Neural cell (in vitro differentiated cells): Measurements from ENCODE around the gene KDM8. TPM values are rescaled to one million over a fixed set of nuclear protein-coding genes. Genes with fewer than 3 reads are reported as not detected.
"Not testable (repeated sequence)": the region's sequence is repeated elsewhere in the genome, so short reads cannot be mapped to it uniquely, and the experiment has no call there.

Experiments used
- H2AFZ ChIP-seq: fragments of 200-600, 300-800 bp; sonication (generic), shearing (Covaris generic); 2 replicates; pipeline ENCODE4 v1.6.0; 2014; ENCODE audit warnings: low read depth, mild to moderate bottlenecking, antibody characterized with exemption, low read length, moderate library complexity
- H3F3A ChIP-seq: fragments of 200-600 bp; shearing (Covaris generic); 2 replicates; pipeline ENCODE4 v1.6.1; 2016; ENCODE audit warnings: mild to moderate bottlenecking, moderate library complexity, mixed read lengths, antibody characterized with exemption, low read length; ENCODE audit not compliant: insufficient read depth, poor library complexity, severe bottlenecking
- H3K27ac ChIP-seq: fragments of 200-600, 300-800 bp; sonication (generic), shearing (Covaris generic); 2 replicates; pipeline ENCODE4 v1.5.1; 2014; ENCODE audit warnings: mild to moderate bottlenecking, low read length, moderate library complexity
- H3K27me3 ChIP-seq: fragments of 300-800, 200-600 bp; sonication (generic), shearing (Covaris generic); 2 replicates; pipeline ENCODE4 v1.6.0; 2014; ENCODE audit warnings: mild to moderate bottlenecking, low read depth, low read length, moderate library complexity; ENCODE audit not compliant: insufficient read depth
- H3K36me3 ChIP-seq: fragments of 300-800, 200-600 bp; sonication (generic), shearing (Covaris generic); 2 replicates; pipeline ENCODE4 v1.5.1; 2014; ENCODE audit warnings: mild to moderate bottlenecking, antibody characterized with exemption, low read length, moderate library complexity; ENCODE audit not compliant: insufficient read depth
- H3K4me2 ChIP-seq: fragments of 300-800, 200-600 bp; sonication (generic), shearing (Covaris generic); 2 replicates; pipeline ENCODE4 v1.6.0; 2014; ENCODE audit warnings: mild to moderate bottlenecking, low read length
- H3K4me3 ChIP-seq: fragments of 300-800, 200-600 bp; sonication (generic), shearing (Covaris generic); 2 replicates; pipeline ENCODE4 v1.5.1; 2014; ENCODE audit warnings: mild to moderate bottlenecking, low read length, moderate library complexity
- H3K79me2 ChIP-seq: fragments of 200-600 bp; shearing (Covaris generic); replicated peaks from 2 replicates; pipeline ENCODE4 v1.6.0; 2014; ENCODE audit warnings: mild to moderate bottlenecking, low read length, moderate library complexity; ENCODE audit not compliant: insufficient read depth
- H3K9ac ChIP-seq: fragments of 300-800, 200-600 bp; sonication (generic), shearing (Covaris generic); 2 replicates; pipeline ENCODE4 v1.6.1; 2016; ENCODE audit warnings: mild to moderate bottlenecking, low read length, mixed read lengths
- H3K9me2 ChIP-seq: fragments of 200-600 bp; shearing (Covaris generic); 2 replicates; pipeline ENCODE4 v1.6.1; 2016; ENCODE audit warnings: mild to moderate bottlenecking, low read length, mixed read lengths; ENCODE audit not compliant: insufficient read depth
- H3K9me3 ChIP-seq: fragments of 200-600, 300-800 bp; sonication (generic), shearing (Covaris generic); 2 replicates; pipeline ENCODE4 v1.6.1; 2016; ENCODE audit warnings: mild to moderate bottlenecking, mixed run types, low read length, moderate library complexity, mixed read lengths
- H4K20me1 ChIP-seq: fragments of 200-600 bp; shearing (Covaris generic); 2 replicates; pipeline ENCODE4 v1.6.1; 2016; ENCODE audit warnings: mild to moderate bottlenecking, mixed run types; ENCODE audit not compliant: insufficient read depth
- CTCF ChIP-seq: fragments of 450-650 bp; IDR thresholded peaks from 2 replicates; pipeline ENCODE4 v1.5.1; 2014; ENCODE audit warnings: antibody characterized with exemption, mild to moderate bottlenecking, moderate library complexity; ENCODE audit not compliant: poor library complexity, severe bottlenecking
- EP300 ChIP-seq: fragments of 450-650 bp; conservative IDR thresholded peaks from 2 replicates; pipeline ENCODE4 v1.6.1; 2014; ENCODE audit warnings: antibody characterized with exemption, mild to moderate bottlenecking, moderate library complexity; ENCODE audit not compliant: poor library complexity, severe bottlenecking
- EZH2 ChIP-seq: fragments of 200-600, 300-800 bp; shearing (Covaris generic), sonication (generic); IDR thresholded peaks from 2 replicates; pipeline ENCODE4 v1.6.1; 2014; ENCODE audit warnings: antibody characterized with exemption, low read length, borderline replicate concordance, mild to moderate bottlenecking; ENCODE audit not compliant: insufficient read depth, poor library complexity, severe bottlenecking
- MXI1 ChIP-seq: fragments of 450-650 bp; conservative IDR thresholded peaks from 2 replicates; pipeline ENCODE4 v1.6.1; 2014; ENCODE audit warnings: antibody characterized with exemption, mild to moderate bottlenecking; ENCODE audit not compliant: poor library complexity, severe bottlenecking
- POLR2AphosphoS5 ChIP-seq: IDR thresholded peaks from 2 replicates; pipeline ENCODE4 v1.6.1; 2012
- RAD21 ChIP-seq: fragments of 450-650 bp; conservative IDR thresholded peaks from 2 replicates; pipeline ENCODE4 v1.6.1; 2014; ENCODE audit warnings: antibody characterized with exemption, mild to moderate bottlenecking, moderate library complexity
- REST ChIP-seq: IDR thresholded peaks from 2 replicates; pipeline ENCODE4 v1.6.1; 2012; ENCODE audit warnings: borderline replicate concordance
- SMC3 ChIP-seq: fragments of 450-650 bp; conservative IDR thresholded peaks from 2 replicates; pipeline ENCODE4 v1.6.1; 2014; ENCODE audit warnings: antibody characterized with exemption, mild to moderate bottlenecking, moderate library complexity; ENCODE audit not compliant: poor library complexity
- TAF1 ChIP-seq: IDR thresholded peaks from 2 replicates; pipeline ENCODE4 v1.6.1; 2012; ENCODE audit warnings: low read depth
- polyA plus RNA-seq: library from polyadenylated mRNA; depleted of rRNA; stranded (reverse); fragments of >200 nt; gene quantifications from 2 replicates; pipeline ENCODE4 v1.2.3, GENCODE V29; 2014

The KDM8 gene
- polyA plus RNA-seq, 1 donor from 2014 or later: 4.0 TPM

GRCh38 chr16:27248886-27249285, 45.6 kb downstream of the KDM8 start:
- H3K79me2 ChIP-seq, H3K9me3 ChIP-seq, H3K4me3 ChIP-seq, H3K9ac ChIP-seq, H3K36me3 ChIP-seq, H3K9me2 ChIP-seq, H2AFZ ChIP-seq, H3K27ac ChIP-seq, H4K20me1 ChIP-seq, H3K27me3 ChIP-seq, H3F3A ChIP-seq, H3K4me2 ChIP-seq: not testable (repeated sequence)

GRCh38 chr16:27251541-27252205, 48.3 kb downstream of the KDM8 start:
- H3K4me2 ChIP-seq: no peak overlapping the region
- no peak overlapping the region for H3K4me3 ChIP-seq
- H2AFZ ChIP-seq: no peak overlapping the region
- H4K20me1 ChIP-seq: no peaks in the 10 kb centered on the region
- H3K79me2 ChIP-seq: no peaks in the 10 kb centered on the region
- H3K27ac ChIP-seq: no peak overlapping the region
- no peaks in the 10 kb centered on the region for H3K9me2 ChIP-seq
- H3K27me3 ChIP-seq: no peaks in the 10 kb centered on the region
- no peaks in the 10 kb centered on the region for H3F3A ChIP-seq
- no peak for TF ChIP-seq SMC3
- no peak for TF ChIP-seq RAD21
- no peak for TF ChIP-seq TAF1
- no peak for TF ChIP-seq POLR2AphosphoS5
- no peak for TF ChIP-seq CTCF
- no peak for TF ChIP-seq REST
- TF ChIP-seq MXI1: no peak
- TF ChIP-seq EP300: no peak
- TF ChIP-seq EZH2: no peak
- no peak overlapping the region for H3K9ac ChIP-seq
- no peaks in the 10 kb centered on the region for H3K9me3 ChIP-seq
- no peaks in the 10 kb centered on the region for H3K36me3 ChIP-seq

- no peak overlapping the region for H3K27ac ChIP-seq
- H3K9ac ChIP-seq: no peak overlapping the region
- H3K4me3 ChIP-seq: no peak overlapping the region
- H3K27me3 ChIP-seq: no peaks in the 10 kb centered on the region
- H3K36me3 ChIP-seq: no peaks in the 10 kb centered on the region
- no peaks in the 10 kb centered on the region for H3K9me3 ChIP-seq
- no peak overlapping the region for H3K4me2 ChIP-seq
- H4K20me1 ChIP-seq: no peaks in the 10 kb centered on the region
- TF ChIP-seq SMC3: no peak
- TF ChIP-seq EZH2: no peak
- no peak for TF ChIP-seq RAD21
- no peak for TF ChIP-seq TAF1
- no peak for TF ChIP-seq CTCF
- TF ChIP-seq POLR2AphosphoS5: no peak
- no peak for TF ChIP-seq MXI1
- no peak for TF ChIP-seq EP300
- no peak for TF ChIP-seq REST
- no peaks in the 10 kb centered on the region for H3K79me2 ChIP-seq
- H3K9me2 ChIP-seq: no peaks in the 10 kb centered on the region
- no peaks in the 10 kb centered on the region for H3F3A ChIP-seq
- H2AFZ ChIP-seq: no peak overlapping the region
Measured at GRCh38 chr16:27252206-27252585, 48.9 kb downstream of the KDM8 start.
